ENCODE measurements around the gene UFM1.

DNA sequence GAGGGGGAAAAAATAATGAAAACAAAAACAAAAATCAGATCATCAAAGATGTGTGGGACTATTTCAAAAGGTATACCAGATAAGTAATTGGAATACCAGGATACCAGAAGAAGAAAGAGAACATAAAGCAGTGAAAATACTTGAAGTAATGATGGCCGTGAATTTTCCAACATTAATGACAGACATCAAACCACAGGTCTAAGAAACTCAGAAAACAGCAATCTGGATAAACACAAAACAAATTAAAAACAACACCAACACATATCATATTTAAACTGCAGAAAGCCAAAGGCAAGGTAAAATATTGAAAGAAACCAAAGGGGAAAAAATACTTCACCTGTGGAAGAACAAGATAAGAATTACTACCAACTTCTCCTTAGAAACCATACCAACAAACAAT, 24.2 kb upstream of the UFM1 start:
- TF ChIP-seq, protein P1, sequence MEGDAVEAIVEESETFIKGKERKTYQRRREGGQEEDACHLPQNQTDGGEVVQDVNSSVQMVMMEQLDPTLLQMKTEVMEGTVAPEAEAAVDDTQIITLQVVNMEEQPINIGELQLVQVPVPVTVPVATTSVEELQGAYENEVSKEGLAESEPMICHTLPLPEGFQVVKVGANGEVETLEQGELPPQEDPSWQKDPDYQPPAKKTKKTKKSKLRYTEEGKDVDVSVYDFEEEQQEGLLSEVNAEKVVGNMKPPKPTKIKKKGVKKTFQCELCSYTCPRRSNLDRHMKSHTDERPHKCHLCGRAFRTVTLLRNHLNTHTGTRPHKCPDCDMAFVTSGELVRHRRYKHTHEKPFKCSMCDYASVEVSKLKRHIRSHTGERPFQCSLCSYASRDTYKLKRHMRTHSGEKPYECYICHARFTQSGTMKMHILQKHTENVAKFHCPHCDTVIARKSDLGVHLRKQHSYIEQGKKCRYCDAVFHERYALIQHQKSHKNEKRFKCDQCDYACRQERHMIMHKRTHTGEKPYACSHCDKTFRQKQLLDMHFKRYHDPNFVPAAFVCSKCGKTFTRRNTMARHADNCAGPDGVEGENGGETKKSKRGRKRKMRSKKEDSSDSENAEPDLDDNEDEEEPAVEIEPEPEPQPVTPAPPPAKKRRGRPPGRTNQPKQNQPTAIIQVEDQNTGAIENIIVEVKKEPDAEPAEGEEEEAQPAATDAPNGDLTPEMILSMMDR (IDR thresholded peaks at IDR 0.05): no peak
- TF ChIP-seq EZH2 (IDR thresholded peaks at IDR 0.05; ENCODE audit: borderline replicate concordance, insufficient read depth, low read depth, low read length, poor library complexity, severe bottlenecking): no peak

Data from B cell (primary cell).